Thyroid gland (tissue), 4 donors: ENCODE measurements around the gene KCNMB2. TPM values are rescaled to one million over a fixed set of nuclear protein-coding genes. Genes with fewer than 3 reads are reported as not detected.

Experiments
- DNase-seq, 2 donors: peaks; one replicate each; pipeline ENCODE4 v3.0.0-alpha.2; 2019
- H3K27ac ChIP-seq, 3 donors: fragments of 200-600 bp; sonication (generic); 1 replicate in 2 of 3; 2 replicates in 1 of 3; pipeline ENCODE4 v1.5.1; 2016 to 2019; ENCODE audit warnings: mild to moderate bottlenecking in 1 of 3, moderate library complexity in 1 of 3
- H3K27me3 ChIP-seq: fragments of 200-600 bp; sonication (generic); one replicate; pipeline ENCODE4 v1.5.1; 2019
- H3K36me3 ChIP-seq, 2 donors: fragments of 200-600 bp; sonication (generic); one replicate each; pipeline ENCODE4 v1.5.1; 2016 to 2019
- H3K4me1 ChIP-seq, 2 donors: fragments of 200-600 bp; sonication (generic); one replicate each; pipeline ENCODE4 v1.5.1; 2017 to 2019
- H3K4me3 ChIP-seq, 3 donors: fragments of 200-600 bp; sonication (generic); replicated peaks in 1 of 3; 1 replicate in 2 of 3; 2 replicates in 1 of 3; pipeline ENCODE4 v1.5.1; 2016; ENCODE audit warnings: mild to moderate bottlenecking in 1 of 3
- H3K9me3 ChIP-seq: fragments of 200-600 bp; sonication (generic); one replicate; pipeline ENCODE4 v1.5.1; 2017
- POLR2A ChIP-seq, 2 donors: fragments of 450-650 bp; IDR thresholded peaks; one replicate each; pipeline ENCODE4 v1.6.1; 2017; ENCODE audit warnings: antibody characterized with exemption in 2 of 2, mild to moderate bottlenecking in 2 of 2, moderate library complexity in 1 of 2
- WGBS, 2 donors: methylation state at CpG; one replicate each; pipeline ENCODE4 v1.1.5; 2017; 5-methylcytosine and 5-hydroxymethylcytosine counted together
- intact Hi-C: fragments of 100-400 bp; cut with DNase I; formaldehyde crosslinking; loops from one replicate; pipeline ENCODE4 v1.15.1; 2023
- total RNA-seq, 4 donors: library from RNA; depleted of rRNA; stranded (reverse); fragments of >200 nt; gene quantifications; one replicate each; pipeline ENCODE4 v1.2.3, GENCODE V29; 2016
- TF ChIP-seq, protein P1 (sequence below), 6 experiments: fragments of 200-600 bp in 3 of 6; fragments of 450-650 bp in 3 of 6; sonication (generic) in 3 of 6; IDR thresholded peaks; one replicate each; pipeline ENCODE4 v1.5.1; 2016 to 2019; ENCODE audit warnings: antibody characterized with exemption in 6 of 6, mild to moderate bottlenecking in 2 of 6, inconsistent platforms in 1 of 6, moderate library complexity in 1 of 6

Gene KCNMB2
- total RNA-seq, 4 donors from 2014 or later: 0.56 to 0.92 (median 0.81) TPM; not detected in 1

GRCh38 chr3:178603735-178604134 lies 67.5 kb downstream of the KCNMB2 start:
- H3K27ac ChIP-seq: no peak overlapping the region
- H3K27me3 ChIP-seq: no peaks in the 10 kb centered on the region
- H3K36me3 ChIP-seq: no peaks in the 10 kb centered on the region
- WGBS, 2 donors: 53 to 71% methylated on average over 1 of the region's 1 CpG
- H3K9me3 ChIP-seq: no peaks in the 10 kb centered on the region
- no peak for TF ChIP-seq POLR2A (IDR thresholded peaks at IDR 0.05)
- TF ChIP-seq, protein P1, sequence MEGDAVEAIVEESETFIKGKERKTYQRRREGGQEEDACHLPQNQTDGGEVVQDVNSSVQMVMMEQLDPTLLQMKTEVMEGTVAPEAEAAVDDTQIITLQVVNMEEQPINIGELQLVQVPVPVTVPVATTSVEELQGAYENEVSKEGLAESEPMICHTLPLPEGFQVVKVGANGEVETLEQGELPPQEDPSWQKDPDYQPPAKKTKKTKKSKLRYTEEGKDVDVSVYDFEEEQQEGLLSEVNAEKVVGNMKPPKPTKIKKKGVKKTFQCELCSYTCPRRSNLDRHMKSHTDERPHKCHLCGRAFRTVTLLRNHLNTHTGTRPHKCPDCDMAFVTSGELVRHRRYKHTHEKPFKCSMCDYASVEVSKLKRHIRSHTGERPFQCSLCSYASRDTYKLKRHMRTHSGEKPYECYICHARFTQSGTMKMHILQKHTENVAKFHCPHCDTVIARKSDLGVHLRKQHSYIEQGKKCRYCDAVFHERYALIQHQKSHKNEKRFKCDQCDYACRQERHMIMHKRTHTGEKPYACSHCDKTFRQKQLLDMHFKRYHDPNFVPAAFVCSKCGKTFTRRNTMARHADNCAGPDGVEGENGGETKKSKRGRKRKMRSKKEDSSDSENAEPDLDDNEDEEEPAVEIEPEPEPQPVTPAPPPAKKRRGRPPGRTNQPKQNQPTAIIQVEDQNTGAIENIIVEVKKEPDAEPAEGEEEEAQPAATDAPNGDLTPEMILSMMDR (IDR thresholded peaks at IDR 0.05): no peak
- H3K4me1 ChIP-seq: no peaks in the 10 kb centered on the region
- DNase-seq: no peak
- intact Hi-C loops: no loop called here
- no peak overlapping the region for H3K4me3 ChIP-seq

DNA sequence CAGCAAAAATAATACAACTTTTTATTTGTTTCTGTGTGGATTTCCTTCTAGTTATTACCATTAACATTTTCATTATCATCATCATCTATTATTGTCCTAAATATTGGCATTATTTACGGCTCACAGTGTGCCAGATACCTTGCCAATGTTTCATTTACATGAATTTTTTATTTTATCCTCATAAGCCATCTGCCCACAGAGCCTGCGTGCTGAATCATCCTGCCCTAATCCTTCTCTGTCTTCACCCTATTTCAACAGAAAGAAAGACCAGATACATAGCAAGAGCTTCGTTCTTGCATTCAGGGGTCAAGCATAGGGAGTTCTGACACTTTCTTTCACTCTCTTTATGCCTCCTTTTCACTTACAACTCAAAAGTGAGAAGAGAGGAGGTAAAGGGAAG lies 82.0 kb downstream of the KCNMB2 start:
- H3K4me3 ChIP-seq: no peak overlapping the region
- intact Hi-C loops: no loop called here
- TF ChIP-seq, protein P1 (IDR thresholded peaks at IDR 0.05): no peak
- TF ChIP-seq POLR2A (IDR thresholded peaks at IDR 0.05): no peak
- no peaks in the 10 kb centered on the region for H3K36me3 ChIP-seq
- DNase-seq: no peak
- H3K9me3 ChIP-seq: no peaks in the 10 kb centered on the region
- H3K4me1 ChIP-seq: no peaks in the 10 kb centered on the region
- H3K27me3 ChIP-seq: no peaks in the 10 kb centered on the region
- WGBS, 2 donors: 75 to 78% methylated on average over 3 of the region's 3 CpGs
- no peak overlapping the region for H3K27ac ChIP-seq

GRCh38 chr3:178618896-178619295 lies 82.7 kb downstream of the KCNMB2 start:
- WGBS, 2 donors: 88 to 95% methylated on average over 2 of the region's 2 CpGs
- TF ChIP-seq POLR2A (IDR thresholded peaks at IDR 0.05): no peak
- TF ChIP-seq, protein P1 (IDR thresholded peaks at IDR 0.05): no peak
- DNase-seq: no peak
- no peak overlapping the region for H3K4me3 ChIP-seq
- no peaks in the 10 kb centered on the region for H3K4me1 ChIP-seq
- H3K9me3 ChIP-seq: no peaks in the 10 kb centered on the region
- intact Hi-C loops: no loop called here
- H3K27me3 ChIP-seq: no peaks in the 10 kb centered on the region
- H3K27ac ChIP-seq: no peak overlapping the region
- no peaks in the 10 kb centered on the region for H3K36me3 ChIP-seq

DNA sequence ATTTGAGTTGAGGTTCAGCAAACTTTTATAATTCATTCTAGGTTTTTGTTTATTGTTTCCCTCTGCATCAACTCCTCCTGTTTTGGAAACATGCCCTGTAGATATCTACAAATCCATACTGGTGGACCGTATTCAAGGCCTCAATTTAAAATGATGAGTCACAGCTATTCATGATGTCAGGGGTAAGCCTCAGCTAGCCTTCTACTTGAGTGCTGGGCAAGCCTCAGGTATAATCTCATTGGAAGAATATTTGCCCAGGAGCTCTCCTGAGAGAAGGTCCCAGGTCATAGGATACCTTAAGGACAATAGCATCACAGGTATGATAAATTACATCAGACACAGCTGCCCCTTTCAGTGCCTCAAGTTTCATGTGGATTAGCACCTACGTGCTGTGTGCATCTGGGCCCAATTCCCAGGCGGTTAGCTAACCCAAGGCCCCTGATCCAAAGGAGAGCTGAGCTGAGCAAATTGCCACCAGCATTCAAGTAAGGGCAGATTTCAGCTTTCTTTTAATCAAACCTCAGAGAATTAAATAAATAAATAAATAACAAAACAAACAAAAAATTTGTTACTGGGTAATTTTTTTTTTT lies 87.5 kb downstream of the KCNMB2 start:
- Histone ChIP-seq H3K36me3 (no peaks in the 10 kb centered on the region), H3K27ac (no peak overlapping the region), H3K4me3 (no peak overlapping the region), H3K9me3 (no peaks in the 10 kb centered on the region), H3K4me1 (no peaks in the 10 kb centered on the region), H3K27me3 (no peaks in the 10 kb centered on the region)
- intact Hi-C loops: no loop called here
- WGBS, 2 donors: 67 to 74% methylated on average over 3 of the region's 3 CpGs
- DNase-seq: no peak
- TF ChIP-seq POLR2A (IDR thresholded peaks at IDR 0.05): no peak
- TF ChIP-seq, protein P1 (IDR thresholded peaks at IDR 0.05): no peak

GRCh38 chr3:178624276-178624675 lies 88.0 kb downstream of the KCNMB2 start:
- Histone ChIP-seq H3K27me3 (no peaks in the 10 kb centered on the region), H3K4me3 (no peak overlapping the region), H3K9me3 (no peaks in the 10 kb centered on the region), H3K4me1 (no peaks in the 10 kb centered on the region), H3K36me3 (no peaks in the 10 kb centered on the region), H3K27ac (no peak overlapping the region)
- TF ChIP-seq, protein P1 (IDR thresholded peaks at IDR 0.05): no peak
- TF ChIP-seq POLR2A (IDR thresholded peaks at IDR 0.05): no peak
- no peak for DNase-seq
- intact Hi-C loops: no loop called here
